ENCODE results near the gene NXPH2.

NXPH2 gene

GRCh38 chr2:138632066-138632620 is 148.0 kb downstream of the NXPH2 start:
- no peak for DNase-seq

GRCh38 chr2:138630164-138630563 is 150.0 kb downstream of the NXPH2 start:
- DNase-seq = no peak

GRCh38 chr2:138626148-138626547 is 154.0 kb downstream of the NXPH2 start:
- DNase-seq = no peak

GRCh38 chr2:138622613-138623012 is 157.6 kb downstream of the NXPH2 start:
- DNase-seq = no peak

GRCh38 chr2:138621139-138621538 is 159.1 kb downstream of the NXPH2 start:
- DNase-seq = no peak

GRCh38 chr2:138620431-138620830 is 159.8 kb downstream of the NXPH2 start:
- DNase-seq = no peak

All from activated gamma-delta T cell treated with Interleukin-2 at 50 U/mL for 16 hours (primary cell).